GM18498 (cell line): Measurements from ENCODE around the gene RYK.
"Not testable (repeated sequence)": the region's sequence is repeated elsewhere in the genome, so short reads cannot be mapped to it uniquely, and the experiment has no call there.

Experiments
- ATAC-seq: cut with Tn5 transposase; IDR thresholded peaks from one replicate; pipeline ENCODE4 v1.9.1; 2021; ENCODE audit warnings: mild to moderate bottlenecking, moderate library complexity; ENCODE audit not compliant: unreplicated experiment

Gene RYK

DNA sequence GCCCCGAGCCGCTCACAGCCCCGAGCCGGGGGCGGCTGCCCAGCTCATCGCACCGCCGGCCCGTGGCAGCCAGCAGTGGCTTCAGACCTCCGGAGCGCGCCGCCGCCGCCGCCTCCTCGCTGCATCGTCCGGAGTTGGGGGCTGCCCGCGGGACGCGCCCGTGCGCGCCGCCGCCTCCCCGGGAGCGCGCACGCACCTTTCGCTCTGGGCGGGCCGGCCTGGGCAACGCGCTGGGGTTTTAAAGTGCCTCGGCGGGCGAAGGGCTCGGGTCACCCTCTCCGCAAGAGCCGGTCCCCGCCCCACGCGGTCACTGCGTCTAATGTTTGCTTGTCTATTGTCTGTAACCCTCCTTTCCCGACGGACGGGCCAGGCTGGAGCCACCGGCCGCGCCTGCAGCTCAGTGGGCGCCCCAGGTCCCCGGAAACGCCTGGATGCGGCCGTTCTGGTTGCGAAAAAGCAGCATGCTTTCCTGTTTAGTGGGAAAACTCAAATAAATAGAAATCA is at the start of gene RYK:
RYK (minus strand) TSS at position 143 of the 504 bp plus-strand sequence. CDS start 205 bp downstream, outside the sequence.
- ATAC-seq = peak; percentile 85

DNA sequence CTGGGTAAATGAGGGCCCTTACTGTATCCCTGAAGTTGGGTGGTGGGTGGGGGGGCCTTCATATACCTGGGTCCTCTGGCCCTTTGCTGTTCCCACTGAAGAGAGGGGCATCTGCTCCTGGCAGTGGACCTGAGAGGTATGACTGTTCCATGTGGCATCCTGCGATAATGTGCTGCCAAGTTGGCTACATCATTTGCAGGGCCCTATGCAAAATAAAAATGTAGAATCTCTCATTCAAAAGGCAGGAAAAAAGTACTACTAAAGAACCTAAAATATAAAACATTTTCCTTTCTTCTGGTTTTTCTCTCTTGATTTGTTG is 49.2 kb upstream of the RYK start:
- no peak for ATAC-seq

DNA sequence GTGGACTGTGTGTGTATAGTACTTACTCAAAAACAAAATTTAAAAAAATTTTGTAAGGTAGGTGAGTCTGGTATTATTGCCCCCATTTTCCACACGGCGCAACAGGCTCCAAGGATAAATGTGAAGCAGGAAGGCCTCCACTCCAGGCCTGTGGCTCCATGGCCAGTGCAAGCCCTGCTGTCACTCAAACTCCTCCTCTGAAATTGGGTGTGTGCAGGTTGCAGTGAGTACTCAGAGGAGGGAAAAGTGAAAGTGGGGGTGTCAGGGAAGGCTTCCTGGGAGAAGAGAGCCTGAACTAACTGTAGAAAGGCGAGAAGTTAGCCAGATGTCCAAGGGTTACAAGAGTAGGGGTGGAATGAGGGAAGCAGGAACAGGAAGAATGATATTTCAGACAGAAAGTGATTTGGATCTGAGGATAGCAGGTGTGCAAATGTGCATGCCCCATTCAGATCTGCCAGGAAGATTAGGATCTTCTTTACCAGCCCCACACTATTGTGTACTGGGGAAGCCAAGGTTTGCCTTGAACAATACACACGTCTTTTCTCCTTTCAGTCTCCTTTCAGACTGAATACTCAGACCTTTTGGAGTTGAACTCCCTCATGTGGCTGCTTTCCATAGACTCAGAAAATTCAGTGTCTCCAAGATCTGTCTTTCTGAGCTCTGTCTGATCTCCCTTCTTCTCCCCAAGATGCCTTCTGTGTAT is 48.7 kb upstream of the RYK start:
- ATAC-seq = no peak

- no peak for ATAC-seq
Measured at GRCh38 chr3:134298249-134298648, 47.6 kb upstream of the RYK start.

DNA sequence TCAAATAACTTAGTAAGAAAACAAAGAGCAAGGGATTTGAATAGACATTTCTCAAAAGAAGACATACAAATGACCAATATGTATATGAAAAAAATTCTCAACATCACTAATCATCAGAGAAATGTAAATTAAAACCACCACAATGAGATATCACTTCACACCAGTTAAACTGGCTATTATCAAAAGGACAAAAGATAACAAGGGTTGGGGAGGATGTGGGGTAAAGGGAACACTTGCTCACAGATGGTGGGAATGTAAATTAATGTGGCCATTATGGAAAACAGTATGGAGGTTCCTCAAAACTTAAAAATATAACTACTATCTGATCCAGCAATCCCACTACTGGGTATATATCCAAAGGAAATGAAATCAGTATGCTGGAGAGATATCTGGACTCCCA is 46.0 kb upstream of the RYK start:
- no peak for ATAC-seq

- no peak for ATAC-seq
Measured at GRCh38 chr3:134295930-134296329, 45.3 kb upstream of the RYK start.

- ATAC-seq = peak; percentile 100
Measured at GRCh38 chr3:134294302-134295280, 43.9 kb upstream of the RYK start.

- ATAC-seq = no peak
Measured at GRCh38 chr3:134291319-134292254, 40.9 kb upstream of the RYK start.

- no peak for ATAC-seq
Measured at GRCh38 chr3:134287512-134287911, 36.9 kb upstream of the RYK start.

- ATAC-seq = no peak
Measured at GRCh38 chr3:134284438-134284837, 33.8 kb upstream of the RYK start.

DNA sequence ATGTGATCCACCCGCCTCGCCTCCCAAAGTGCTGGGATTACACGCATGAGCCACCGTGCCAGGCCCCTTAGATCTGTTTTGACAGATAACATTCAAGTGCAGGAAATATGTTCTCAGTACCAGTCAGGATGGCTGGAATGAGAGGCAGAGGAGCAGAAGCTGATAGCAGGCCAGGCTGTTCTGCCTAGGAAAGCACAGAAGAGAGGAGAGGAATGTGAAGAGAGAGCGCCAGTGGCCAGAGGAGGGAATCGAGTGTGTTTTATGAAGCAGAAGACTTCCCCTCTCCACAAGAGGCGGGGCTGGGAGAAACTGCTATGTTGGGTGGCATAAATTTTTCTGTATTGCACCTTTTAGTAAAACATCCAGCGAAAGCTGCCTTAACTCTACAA is 32.0 kb upstream of the RYK start:
- no peak for ATAC-seq

GRCh38 chr3:134281912-134282658 is 31.4 kb upstream of the RYK start:
- ATAC-seq = no peak

GRCh38 chr3:134279466-134279865 is 28.8 kb upstream of the RYK start:
- no peak for ATAC-seq

DNA sequence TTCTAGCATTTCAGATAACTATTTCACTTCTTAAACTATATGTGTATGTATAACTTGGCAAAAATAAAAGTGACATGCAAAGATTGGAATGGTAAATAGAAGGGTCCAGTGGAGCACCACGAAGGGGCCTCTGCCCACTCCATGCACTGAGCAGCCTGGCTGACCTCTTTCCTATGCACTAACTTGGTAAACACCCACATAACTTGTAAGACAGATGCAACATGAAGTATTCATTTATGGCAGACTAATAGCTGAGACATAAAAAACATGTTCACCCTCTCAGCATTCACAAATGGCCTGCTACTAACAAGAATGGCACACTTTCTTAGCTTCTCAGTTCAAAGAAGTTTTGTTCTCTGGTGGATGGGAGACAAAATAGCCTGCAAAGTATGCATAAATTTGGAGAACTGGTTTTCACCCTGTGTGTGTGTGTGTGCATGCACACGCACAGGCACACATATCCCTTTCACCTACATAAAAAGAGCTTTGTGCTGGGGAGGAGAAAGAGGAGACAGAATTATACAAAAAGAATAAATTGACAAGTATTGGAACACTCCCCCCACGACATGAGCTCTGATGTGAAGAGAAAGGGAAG is 26.5 kb upstream of the RYK start:
- ATAC-seq = no peak

- no peak for ATAC-seq
Measured at GRCh38 chr3:134276086-134276485, 25.4 kb upstream of the RYK start.

- ATAC-seq = not testable (repeated sequence)
Measured at GRCh38 chr3:134275110-134275509, 24.5 kb upstream of the RYK start.

DNA sequence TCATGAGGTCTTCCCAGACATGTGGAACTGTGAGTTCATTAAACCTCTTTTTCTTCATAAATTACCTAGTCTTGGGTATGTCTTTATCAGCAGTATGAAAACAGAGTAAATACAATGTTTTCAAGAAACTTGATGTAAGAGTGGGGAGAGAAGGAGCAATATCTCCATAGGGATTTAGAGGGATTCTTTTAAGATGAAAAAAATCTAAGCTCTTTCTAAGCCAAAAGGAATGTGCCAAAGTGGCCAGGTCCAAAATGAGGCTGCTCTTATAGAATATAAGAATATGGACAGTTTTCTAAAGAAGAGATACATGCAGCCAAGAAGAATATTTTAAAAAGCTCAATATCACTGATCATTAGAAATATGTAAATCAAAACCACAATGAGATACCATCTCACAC is 23.9 kb upstream of the RYK start:
- ATAC-seq = no peak

DNA sequence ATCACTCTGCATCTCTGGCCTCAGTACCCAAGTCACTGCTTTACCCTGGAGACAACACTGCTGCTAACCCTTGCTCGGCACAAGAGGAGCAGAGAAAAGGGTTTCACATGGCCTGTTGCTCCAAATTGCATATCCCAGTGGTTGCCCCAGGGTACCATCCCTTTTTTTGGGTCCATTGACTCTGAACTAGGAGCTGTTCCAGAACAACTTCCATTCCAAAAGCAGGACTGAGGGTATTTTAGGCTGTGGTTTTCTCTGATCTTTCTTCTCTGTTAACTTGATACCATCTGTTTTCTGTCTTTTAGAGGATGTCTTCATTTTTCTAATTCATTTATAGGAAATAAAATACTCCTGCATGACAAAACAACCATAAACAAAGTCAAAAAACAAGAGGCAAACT is 17.3 kb upstream of the RYK start:
- ATAC-seq = no peak

DNA sequence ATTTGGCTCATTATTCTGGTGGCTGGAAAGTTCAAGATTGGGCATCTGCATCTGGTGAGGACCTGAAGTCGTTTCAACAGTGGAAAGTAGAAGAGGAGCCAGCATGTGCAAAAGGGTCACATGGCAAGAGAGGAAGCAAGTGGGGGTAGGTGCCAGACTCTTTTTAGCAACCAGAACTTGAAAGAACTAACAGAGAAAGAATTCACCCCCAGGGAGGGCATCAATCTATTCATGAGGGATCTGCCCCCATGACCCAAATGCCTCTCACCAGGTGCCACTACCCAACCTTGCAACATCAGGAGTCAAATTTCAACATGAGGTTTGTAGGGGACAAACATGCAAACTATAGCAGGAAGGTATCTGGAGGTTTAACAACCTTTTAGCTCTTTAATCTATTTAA is 10.3 kb upstream of the RYK start:
- ATAC-seq = no peak
